ENCODE measurements around the gene RXFP3.

Gene RXFP3

DNA sequence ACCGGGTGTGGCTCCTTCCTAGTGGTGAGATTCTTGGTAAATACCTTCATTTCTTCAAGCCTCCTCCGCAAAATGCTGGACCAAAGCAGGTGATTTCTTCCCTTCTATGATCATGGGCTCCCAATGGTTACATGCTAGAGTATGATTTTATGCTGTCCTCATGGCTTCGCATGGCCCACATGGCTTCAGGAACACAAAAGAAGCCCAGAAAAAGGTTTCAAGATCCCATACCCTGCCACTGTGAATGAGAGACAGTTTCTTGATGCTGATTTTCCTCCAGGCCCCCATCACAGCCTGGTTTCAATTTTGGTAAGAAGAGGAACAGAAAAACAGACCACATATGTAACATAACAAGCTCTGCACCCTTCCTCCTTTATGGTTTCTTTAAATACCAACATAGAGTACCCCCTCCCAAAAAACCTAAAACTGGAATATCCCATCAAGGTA lies 2.4 kb upstream of the RXFP3 start:
- TF ChIP-seq GFI1B (tag by site-specific recombination; IDR thresholded peaks at IDR 0.05) (no peak), KLF16 (tag by site-specific recombination; IDR thresholded peaks at IDR 0.05) (no peak), ZBTB21 (tag by site-specific recombination; IDR thresholded peaks at IDR 0.05) (no peak), TRIM28 (IDR thresholded peaks at IDR 0.05; ENCODE audit: borderline replicate concordance, low read length) (no peak), ZNF132 (tag by site-specific recombination; IDR thresholded peaks at IDR 0.05; ENCODE audit: borderline replicate concordance) (no peak), ZNF175 (tag by site-specific recombination; IDR thresholded peaks at IDR 0.05) (no peak), ZNF426 (tag by site-specific recombination; IDR thresholded peaks at IDR 0.05) (no peak), ZNF830 (tag by site-specific recombination; IDR thresholded peaks at IDR 0.05; ENCODE audit: low read depth) (no peak), ZNF133 (tag by site-specific recombination; IDR thresholded peaks at IDR 0.05) (no peak), TCF7L2 (IDR thresholded peaks at IDR 0.05; ENCODE audit: borderline replicate concordance, low read depth, low read length) (no peak), ZNF24 (tag by site-specific recombination; IDR thresholded peaks at IDR 0.05) (no peak)
- TF ChIP-seq, protein P1, sequence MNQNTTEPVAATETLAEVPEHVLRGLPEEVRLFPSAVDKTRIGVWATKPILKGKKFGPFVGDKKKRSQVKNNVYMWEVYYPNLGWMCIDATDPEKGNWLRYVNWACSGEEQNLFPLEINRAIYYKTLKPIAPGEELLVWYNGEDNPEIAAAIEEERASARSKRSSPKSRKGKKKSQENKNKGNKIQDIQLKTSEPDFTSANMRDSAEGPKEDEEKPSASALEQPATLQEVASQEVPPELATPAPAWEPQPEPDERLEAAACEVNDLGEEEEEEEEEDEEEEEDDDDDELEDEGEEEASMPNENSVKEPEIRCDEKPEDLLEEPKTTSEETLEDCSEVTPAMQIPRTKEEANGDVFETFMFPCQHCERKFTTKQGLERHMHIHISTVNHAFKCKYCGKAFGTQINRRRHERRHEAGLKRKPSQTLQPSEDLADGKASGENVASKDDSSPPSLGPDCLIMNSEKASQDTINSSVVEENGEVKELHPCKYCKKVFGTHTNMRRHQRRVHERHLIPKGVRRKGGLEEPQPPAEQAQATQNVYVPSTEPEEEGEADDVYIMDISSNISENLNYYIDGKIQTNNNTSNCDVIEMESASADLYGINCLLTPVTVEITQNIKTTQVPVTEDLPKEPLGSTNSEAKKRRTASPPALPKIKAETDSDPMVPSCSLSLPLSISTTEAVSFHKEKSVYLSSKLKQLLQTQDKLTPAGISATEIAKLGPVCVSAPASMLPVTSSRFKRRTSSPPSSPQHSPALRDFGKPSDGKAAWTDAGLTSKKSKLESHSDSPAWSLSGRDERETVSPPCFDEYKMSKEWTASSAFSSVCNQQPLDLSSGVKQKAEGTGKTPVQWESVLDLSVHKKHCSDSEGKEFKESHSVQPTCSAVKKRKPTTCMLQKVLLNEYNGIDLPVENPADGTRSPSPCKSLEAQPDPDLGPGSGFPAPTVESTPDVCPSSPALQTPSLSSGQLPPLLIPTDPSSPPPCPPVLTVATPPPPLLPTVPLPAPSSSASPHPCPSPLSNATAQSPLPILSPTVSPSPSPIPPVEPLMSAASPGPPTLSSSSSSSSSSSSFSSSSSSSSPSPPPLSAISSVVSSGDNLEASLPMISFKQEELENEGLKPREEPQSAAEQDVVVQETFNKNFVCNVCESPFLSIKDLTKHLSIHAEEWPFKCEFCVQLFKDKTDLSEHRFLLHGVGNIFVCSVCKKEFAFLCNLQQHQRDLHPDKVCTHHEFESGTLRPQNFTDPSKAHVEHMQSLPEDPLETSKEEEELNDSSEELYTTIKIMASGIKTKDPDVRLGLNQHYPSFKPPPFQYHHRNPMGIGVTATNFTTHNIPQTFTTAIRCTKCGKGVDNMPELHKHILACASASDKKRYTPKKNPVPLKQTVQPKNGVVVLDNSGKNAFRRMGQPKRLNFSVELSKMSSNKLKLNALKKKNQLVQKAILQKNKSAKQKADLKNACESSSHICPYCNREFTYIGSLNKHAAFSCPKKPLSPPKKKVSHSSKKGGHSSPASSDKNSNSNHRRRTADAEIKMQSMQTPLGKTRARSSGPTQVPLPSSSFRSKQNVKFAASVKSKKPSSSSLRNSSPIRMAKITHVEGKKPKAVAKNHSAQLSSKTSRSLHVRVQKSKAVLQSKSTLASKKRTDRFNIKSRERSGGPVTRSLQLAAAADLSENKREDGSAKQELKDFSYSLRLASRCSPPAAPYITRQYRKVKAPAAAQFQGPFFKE (tag by site-specific recombination; IDR thresholded peaks at IDR 0.05; ENCODE audit: borderline replicate concordance), result no peak
- TF ChIP-seq, protein P2, sequence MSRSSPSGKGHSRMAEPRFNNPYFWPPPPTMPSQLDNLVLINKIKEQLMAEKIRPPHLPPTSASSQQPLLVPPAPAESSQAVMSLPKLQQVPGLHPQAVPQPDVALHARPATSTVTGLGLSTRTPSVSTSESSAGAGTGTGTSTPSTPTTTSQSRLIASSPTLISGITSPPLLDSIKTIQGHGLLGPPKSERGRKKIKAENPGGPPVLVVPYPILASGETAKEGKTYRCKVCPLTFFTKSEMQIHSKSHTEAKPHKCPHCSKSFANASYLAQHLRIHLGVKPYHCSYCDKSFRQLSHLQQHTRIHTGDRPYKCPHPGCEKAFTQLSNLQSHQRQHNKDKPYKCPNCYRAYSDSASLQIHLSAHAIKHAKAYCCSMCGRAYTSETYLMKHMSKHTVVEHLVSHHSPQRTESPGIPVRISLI (tag by site-specific recombination; IDR thresholded peaks at IDR 0.05), result no peak
- TF ChIP-seq, protein P3, sequence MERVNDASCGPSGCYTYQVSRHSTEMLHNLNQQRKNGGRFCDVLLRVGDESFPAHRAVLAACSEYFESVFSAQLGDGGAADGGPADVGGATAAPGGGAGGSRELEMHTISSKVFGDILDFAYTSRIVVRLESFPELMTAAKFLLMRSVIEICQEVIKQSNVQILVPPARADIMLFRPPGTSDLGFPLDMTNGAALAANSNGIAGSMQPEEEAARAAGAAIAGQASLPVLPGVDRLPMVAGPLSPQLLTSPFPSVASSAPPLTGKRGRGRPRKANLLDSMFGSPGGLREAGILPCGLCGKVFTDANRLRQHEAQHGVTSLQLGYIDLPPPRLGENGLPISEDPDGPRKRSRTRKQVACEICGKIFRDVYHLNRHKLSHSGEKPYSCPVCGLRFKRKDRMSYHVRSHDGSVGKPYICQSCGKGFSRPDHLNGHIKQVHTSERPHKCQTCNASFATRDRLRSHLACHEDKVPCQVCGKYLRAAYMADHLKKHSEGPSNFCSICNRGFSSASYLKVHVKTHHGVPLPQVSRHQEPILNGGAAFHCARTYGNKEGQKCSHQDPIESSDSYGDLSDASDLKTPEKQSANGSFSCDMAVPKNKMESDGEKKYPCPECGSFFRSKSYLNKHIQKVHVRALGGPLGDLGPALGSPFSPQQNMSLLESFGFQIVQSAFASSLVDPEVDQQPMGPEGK (tag by site-specific recombination; IDR thresholded peaks at IDR 0.05), result no peak
- TF ChIP-seq, protein P4, sequence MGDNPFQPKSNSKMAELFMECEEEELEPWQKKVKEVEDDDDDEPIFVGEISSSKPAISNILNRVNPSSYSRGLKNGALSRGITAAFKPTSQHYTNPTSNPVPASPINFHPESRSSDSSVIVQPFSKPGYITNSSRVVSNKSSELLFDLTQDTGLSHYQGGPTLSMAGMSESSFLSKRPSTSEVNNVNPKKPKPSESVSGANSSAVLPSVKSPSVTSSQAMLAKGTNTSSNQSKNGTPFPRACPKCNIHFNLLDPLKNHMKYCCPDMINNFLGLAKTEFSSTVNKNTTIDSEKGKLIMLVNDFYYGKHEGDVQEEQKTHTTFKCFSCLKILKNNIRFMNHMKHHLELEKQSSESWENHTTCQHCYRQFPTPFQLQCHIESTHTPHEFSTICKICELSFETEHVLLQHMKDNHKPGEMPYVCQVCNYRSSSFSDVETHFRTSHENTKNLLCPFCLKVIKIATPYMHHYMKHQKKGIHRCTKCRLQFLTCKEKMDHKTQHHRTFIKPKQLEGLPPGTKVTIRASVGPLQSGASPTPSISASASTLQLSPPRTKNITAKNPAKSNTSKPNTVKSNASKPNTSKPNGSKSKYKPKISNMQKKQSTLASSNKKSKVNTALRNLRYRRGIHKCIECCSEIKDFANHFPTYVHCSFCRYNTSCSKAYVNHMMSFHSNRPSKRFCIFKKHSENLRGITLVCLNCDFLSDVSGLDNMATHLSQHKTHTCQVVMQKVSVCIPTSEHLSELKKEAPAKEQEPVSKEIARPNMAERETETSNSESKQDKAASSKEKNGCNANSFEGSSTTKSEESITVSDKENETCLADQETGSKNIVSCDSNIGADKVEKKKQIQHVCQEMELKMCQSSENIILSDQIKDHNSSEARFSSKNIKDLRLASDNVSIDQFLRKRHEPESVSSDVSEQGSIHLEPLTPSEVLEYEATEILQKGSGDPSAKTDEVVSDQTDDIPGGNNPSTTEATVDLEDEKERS (tag by site-specific recombination; IDR thresholded peaks at IDR 0.05), result no peak
- TF ChIP-seq, protein P5, sequence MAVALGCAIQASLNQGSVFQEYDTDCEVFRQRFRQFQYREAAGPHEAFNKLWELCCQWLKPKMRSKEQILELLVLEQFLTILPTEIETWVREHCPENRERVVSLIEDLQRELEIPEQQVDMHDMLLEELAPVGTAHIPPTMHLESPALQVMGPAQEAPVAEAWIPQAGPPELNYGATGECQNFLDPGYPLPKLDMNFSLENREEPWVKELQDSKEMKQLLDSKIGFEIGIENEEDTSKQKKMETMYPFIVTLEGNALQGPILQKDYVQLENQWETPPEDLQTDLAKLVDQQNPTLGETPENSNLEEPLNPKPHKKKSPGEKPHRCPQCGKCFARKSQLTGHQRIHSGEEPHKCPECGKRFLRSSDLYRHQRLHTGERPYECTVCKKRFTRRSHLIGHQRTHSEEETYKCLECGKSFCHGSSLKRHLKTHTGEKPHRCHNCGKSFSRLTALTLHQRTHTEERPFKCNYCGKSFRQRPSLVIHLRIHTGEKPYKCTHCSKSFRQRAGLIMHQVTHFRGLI (tag by site-specific recombination; IDR thresholded peaks at IDR 0.05), result no peak
- POLR2A ChIA-PET, result no interaction called here
- CTCF ChIA-PET, result interaction anchor here (0.5 to 3.4 kb wide), 12 partner anchors 16 to 499 kb away, joined by 3 to 35 read pairs (median 4); no protein-coding TSS in a partner anchor

More for the DNA sequence above, 2.4 kb upstream of the RXFP3 start:
- H3K9me3 ChIP-seq (ENCODE audit: control insufficient read depth, insufficient read depth, low read depth, low read length), result no peaks in the 10 kb centered on the region
- H3K36me3 ChIP-seq (ENCODE audit: control insufficient read depth in 2 of 2, insufficient read depth in 1 of 2, low read length in 2 of 2), result no peaks in the 10 kb centered on the region
- no peaks in the 10 kb centered on the region for H3K4me1 ChIP-seq (ENCODE audit: control insufficient read depth, insufficient read depth, low read length)
- no peak overlapping the region for H3K4me3 ChIP-seq (ENCODE audit: low read depth, low read length)
- no peak overlapping the region for H3K27ac ChIP-seq (ENCODE audit: extremely low read depth, low read depth, low read length)
